HCT116 (cell line): Measurements from ENCODE around the gene MCM9.

Source experiments
- CBX3 ChIP-seq: IDR thresholded peaks from 2 replicates; pipeline ENCODE4 v1.6.1; 2012; ENCODE audit warnings: low read depth
- CEBPB ChIP-seq: IDR thresholded peaks from 2 replicates; pipeline ENCODE4 v1.6.1; 2012; ENCODE audit warnings: low read depth
- CTCF ChIP-seq, 3 experiments: fragments of 200-600 bp in 1 of 3; sonication (generic) in 1 of 3; IDR thresholded peaks in 2 of 3; conservative IDR thresholded peaks in 1 of 3; 2 replicates each; pipeline ENCODE4 v1.5.1; 2012 to 2017; ENCODE audit warnings: low read depth in 2 of 3, low read length in 2 of 3, antibody characterized with exemption in 1 of 3, borderline replicate concordance in 1 of 3, control low read depth in 1 of 3, mild to moderate bottlenecking in 1 of 3, mixed read lengths in 1 of 3, mixed run types in 1 of 3, moderate library complexity in 1 of 3; ENCODE audit not compliant: insufficient read depth in 1 of 3
- ELF1 ChIP-seq: IDR thresholded peaks from 2 replicates; pipeline ENCODE4 v1.6.1; 2012; ENCODE audit warnings: low read depth, borderline replicate concordance
- EZH2phosphoT487 ChIP-seq: fragments of 200-600 bp; IDR thresholded peaks from 2 replicates; pipeline ENCODE4 v1.6.1; 2018; ENCODE audit warnings: antibody characterized with exemption, borderline replicate concordance
- POLR2A ChIP-seq: IDR thresholded peaks from 2 replicates; pipeline ENCODE4 v1.7.0; 2011; ENCODE audit warnings: borderline replicate concordance; ENCODE audit not compliant: insufficient read depth, insufficient read length; ENCODE audit errors: extremely low read depth
- POLR2AphosphoS5 ChIP-seq: IDR thresholded peaks from 2 replicates; pipeline ENCODE4 v1.6.1; 2011; ENCODE audit warnings: mild to moderate bottlenecking, low read depth, low read length, moderate library complexity
- RAD21 ChIP-seq: IDR thresholded peaks from 2 replicates; pipeline ENCODE4 v1.6.1; 2012; ENCODE audit warnings: low read depth, mild to moderate bottlenecking
- SIN3A ChIP-seq: IDR thresholded peaks from 2 replicates; pipeline ENCODE4 v1.6.1; 2012; ENCODE audit warnings: low read depth
- SP1 ChIP-seq: IDR thresholded peaks from 2 replicates; pipeline ENCODE4 v1.6.1; 2012; ENCODE audit warnings: low read depth
- YY1 ChIP-seq: IDR thresholded peaks from 2 replicates; pipeline ENCODE4 v1.6.1; 2011; ENCODE audit warnings: low read length, low read depth, moderate library complexity, mild to moderate bottlenecking; ENCODE audit not compliant: insufficient replicate concordance; ENCODE audit errors: extremely low read depth
- ZBTB33 ChIP-seq: IDR thresholded peaks from 2 replicates; pipeline ENCODE4 v1.6.1; 2011; ENCODE audit warnings: mild to moderate bottlenecking, low read length, moderate library complexity; ENCODE audit not compliant: insufficient replicate concordance; ENCODE audit errors: extremely low read depth

GRCh38 chr6:118873239-118873638 is 61.7 kb downstream of the MCM9 start:
- no peak for TF ChIP-seq CTCF (IDR thresholded peaks at IDR 0.05 in 2 of 3, conservative IDR thresholded peaks at IDR 0.05 in 1 of 3; ENCODE audit: borderline replicate concordance in 1 of 3, insufficient read depth in 1 of 3, low read depth in 2 of 3, low read length in 2 of 3)
- no peak for TF ChIP-seq POLR2A
- no peak for TF ChIP-seq RAD21
- TF ChIP-seq POLR2AphosphoS5: no peak
- TF ChIP-seq SP1: no peak
- TF ChIP-seq ZBTB33: no peak
- no peak for TF ChIP-seq SIN3A
- TF ChIP-seq EZH2phosphoT487: no peak
- TF ChIP-seq ELF1: no peak
- no peak for TF ChIP-seq CEBPB
- TF ChIP-seq YY1: no peak
- no peak for TF ChIP-seq CBX3
